ENCODE results near the gene TXNDC8.

GRCh38 chr9:110356639-110357395, 19.2 kb upstream of the TXNDC8 start:
- no peak for TF ChIP-seq CTCF (conservative IDR thresholded peaks at IDR 0.05; ENCODE audit: low read depth in 2 of 2)
- TF ChIP-seq, protein P1, sequence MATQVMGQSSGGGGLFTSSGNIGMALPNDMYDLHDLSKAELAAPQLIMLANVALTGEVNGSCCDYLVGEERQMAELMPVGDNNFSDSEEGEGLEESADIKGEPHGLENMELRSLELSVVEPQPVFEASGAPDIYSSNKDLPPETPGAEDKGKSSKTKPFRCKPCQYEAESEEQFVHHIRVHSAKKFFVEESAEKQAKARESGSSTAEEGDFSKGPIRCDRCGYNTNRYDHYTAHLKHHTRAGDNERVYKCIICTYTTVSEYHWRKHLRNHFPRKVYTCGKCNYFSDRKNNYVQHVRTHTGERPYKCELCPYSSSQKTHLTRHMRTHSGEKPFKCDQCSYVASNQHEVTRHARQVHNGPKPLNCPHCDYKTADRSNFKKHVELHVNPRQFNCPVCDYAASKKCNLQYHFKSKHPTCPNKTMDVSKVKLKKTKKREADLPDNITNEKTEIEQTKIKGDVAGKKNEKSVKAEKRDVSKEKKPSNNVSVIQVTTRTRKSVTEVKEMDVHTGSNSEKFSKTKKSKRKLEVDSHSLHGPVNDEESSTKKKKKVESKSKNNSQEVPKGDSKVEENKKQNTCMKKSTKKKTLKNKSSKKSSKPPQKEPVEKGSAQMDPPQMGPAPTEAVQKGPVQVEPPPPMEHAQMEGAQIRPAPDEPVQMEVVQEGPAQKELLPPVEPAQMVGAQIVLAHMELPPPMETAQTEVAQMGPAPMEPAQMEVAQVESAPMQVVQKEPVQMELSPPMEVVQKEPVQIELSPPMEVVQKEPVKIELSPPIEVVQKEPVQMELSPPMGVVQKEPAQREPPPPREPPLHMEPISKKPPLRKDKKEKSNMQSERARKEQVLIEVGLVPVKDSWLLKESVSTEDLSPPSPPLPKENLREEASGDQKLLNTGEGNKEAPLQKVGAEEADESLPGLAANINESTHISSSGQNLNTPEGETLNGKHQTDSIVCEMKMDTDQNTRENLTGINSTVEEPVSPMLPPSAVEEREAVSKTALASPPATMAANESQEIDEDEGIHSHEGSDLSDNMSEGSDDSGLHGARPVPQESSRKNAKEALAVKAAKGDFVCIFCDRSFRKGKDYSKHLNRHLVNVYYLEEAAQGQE (IDR thresholded peaks at IDR 0.05; ENCODE audit: unreplicated experiment): no peak
- no peak for TF ChIP-seq EZH2 (IDR thresholded peaks at IDR 0.05; ENCODE audit: low read depth, unreplicated experiment)
- TF ChIP-seq STAT1 (IDR thresholded peaks at IDR 0.05; ENCODE audit: unreplicated experiment): no peak
- no peak for TF ChIP-seq EZH2phosphoT487 (IDR thresholded peaks at IDR 0.05; ENCODE audit: unreplicated experiment)
- no peak for TF ChIP-seq POLR2AphosphoS5 (IDR thresholded peaks at IDR 0.05; ENCODE audit: low read depth)
- TF ChIP-seq CREB1 (CRISPR knock-in tag; IDR thresholded peaks at IDR 0.05; ENCODE audit: low read depth): no peak
- TF ChIP-seq ZNF114 (CRISPR knock-in tag; IDR thresholded peaks at IDR 0.05): no peak
- no peak for TF ChIP-seq ETS1 (IDR thresholded peaks at IDR 0.05)
